Memory B cell (primary cell): ENCODE data around the gene RAB42.
"Not testable (repeated sequence)": the region's sequence is repeated elsewhere in the genome, so short reads cannot be mapped to it uniquely, and the experiment has no call there.

Experiments
- ATAC-seq: fragments of 150-1000 bp; cut with Tn5 transposase; 2 replicates; pipeline ENCODE4 v1.10.0; 2021; ENCODE audit warnings: low read depth, mild to moderate bottlenecking, moderate library complexity
- DNase-seq, 2 donors: peaks; one replicate each; pipeline ENCODE4 v3.0.0; 2022; ENCODE audit warnings: low spot score in 2 of 2
- H3K27ac Mint-ChIP-seq: one replicate; pipeline ENCODE4 v1.8.0; 2022; ENCODE audit warnings: mild to moderate bottlenecking, moderate library complexity, mixed read lengths
- H3K27me3 Mint-ChIP-seq: one replicate; pipeline ENCODE4 v1.8.0; 2022; ENCODE audit warnings: mixed read lengths
- H3K36me3 Mint-ChIP-seq: one replicate; pipeline ENCODE4 v1.8.0; 2022; ENCODE audit warnings: mild to moderate bottlenecking, mixed read lengths
- H3K4me1 Mint-ChIP-seq: one replicate; pipeline ENCODE4 v1.8.0; 2022; ENCODE audit warnings: mixed read lengths
- H3K4me3 Mint-ChIP-seq: one replicate; pipeline ENCODE4 v1.8.0; 2022; ENCODE audit warnings: mild to moderate bottlenecking, moderate library complexity, mixed read lengths
- H3K9me3 Mint-ChIP-seq: one replicate; pipeline ENCODE4 v1.8.0; 2022; ENCODE audit warnings: mixed read lengths

The RAB42 gene

DNA sequence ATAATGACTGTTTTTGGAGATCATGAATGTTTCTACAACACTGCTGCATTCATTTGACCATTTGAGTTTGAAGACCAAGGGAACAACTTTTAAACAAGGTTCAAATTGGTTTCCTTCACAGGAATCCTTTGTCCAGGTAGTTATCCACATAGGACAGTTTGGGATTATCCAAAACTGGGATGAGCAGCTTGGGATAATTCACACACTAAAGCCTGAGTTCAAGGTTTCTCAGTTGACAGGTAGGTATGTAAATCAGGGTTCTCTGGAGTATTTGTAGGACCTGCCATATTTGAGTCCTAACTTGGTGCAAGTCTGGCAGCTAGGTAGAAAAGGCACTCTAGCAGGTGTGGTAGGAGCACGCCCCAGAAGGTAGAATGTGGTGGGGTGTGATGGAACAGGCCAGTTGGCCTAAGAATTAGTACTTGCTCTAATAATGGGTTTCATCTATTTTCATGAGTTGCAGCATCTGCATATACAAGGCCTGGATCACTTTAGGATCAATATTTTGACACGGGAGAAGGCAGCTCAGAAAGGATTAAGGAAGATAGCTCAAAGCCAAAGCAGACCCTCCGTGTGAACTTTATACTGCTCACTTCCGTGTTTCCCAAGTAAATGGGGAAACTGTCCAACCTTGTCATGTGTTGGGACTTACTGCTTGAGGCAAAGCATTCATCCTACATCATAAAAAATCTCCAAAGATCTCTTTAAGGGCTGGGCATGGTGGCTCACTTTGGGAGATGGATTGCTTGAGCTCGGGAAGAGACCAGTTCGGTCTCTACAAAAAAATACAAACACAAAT lies 14.1 kb upstream of the RAB42 start:
- Mint-ChIP-seq H3K4me3 (no peak overlapping the region), H3K9me3 (no peaks in the 10 kb centered on the region)
- no peak for DNase-seq

DNA sequence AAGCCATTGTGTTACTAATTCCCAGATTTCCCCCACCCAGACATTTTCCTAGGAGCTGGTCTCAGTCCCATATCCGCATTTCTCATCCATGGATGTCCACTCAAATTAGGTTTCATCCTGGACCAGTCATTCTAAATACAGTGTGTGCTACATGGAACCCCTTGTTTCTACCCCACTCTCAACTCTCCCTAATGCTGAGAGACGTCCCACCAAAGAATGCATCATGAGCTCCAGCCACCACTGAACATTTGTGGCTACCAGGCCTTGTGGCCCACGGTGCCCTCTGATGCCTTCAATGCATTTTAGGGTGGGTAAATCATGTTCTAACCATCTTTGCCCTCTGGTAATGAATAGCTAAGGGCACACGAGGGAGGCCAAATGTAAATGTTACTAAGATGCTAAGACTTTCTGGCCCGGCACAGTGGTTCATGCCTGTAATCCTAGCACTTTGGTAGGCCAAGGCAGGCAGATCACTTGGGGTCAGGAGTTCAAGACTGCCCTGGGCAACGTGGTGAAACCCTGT lies 13.3 kb upstream of the RAB42 start:
- peaks cover 20% of the 10 kb centered on the region for H3K36me3 Mint-ChIP-seq
- H3K4me1 Mint-ChIP-seq, result peaks cover 29% of the 10 kb centered on the region
- H3K27ac Mint-ChIP-seq, result peak overlapping the region; percentile 78
- H3K4me3 Mint-ChIP-seq, result no peak overlapping the region
- ATAC-seq, result no peak
- no peaks in the 10 kb centered on the region for H3K27me3 Mint-ChIP-seq
- no peaks in the 10 kb centered on the region for H3K9me3 Mint-ChIP-seq
- DNase-seq, result no peak

More for the DNA sequence above, 14.1 kb upstream of the RAB42 start:
- ATAC-seq, result no peak
- Mint-ChIP-seq H3K27ac (peak overlapping the region; percentile 78), H3K4me1 (peaks cover 27% of the 10 kb centered on the region), H3K27me3 (no peaks in the 10 kb centered on the region), H3K36me3 (peaks cover 20% of the 10 kb centered on the region)

- peaks cover 29% of the 10 kb centered on the region for H3K4me1 Mint-ChIP-seq
- peak overlapping the region; percentile 95 for H3K4me3 Mint-ChIP-seq
- H3K9me3 Mint-ChIP-seq, result no peaks in the 10 kb centered on the region
- no peak for ATAC-seq
- peak overlapping the region; percentile 89 for H3K27ac Mint-ChIP-seq
- no peak for DNase-seq
- H3K36me3 Mint-ChIP-seq, result peaks cover 20% of the 10 kb centered on the region
- H3K27me3 Mint-ChIP-seq, result no peaks in the 10 kb centered on the region
Observed at GRCh38 chr1:28579401-28579800, 12.7 kb upstream of the RAB42 start.

DNA sequence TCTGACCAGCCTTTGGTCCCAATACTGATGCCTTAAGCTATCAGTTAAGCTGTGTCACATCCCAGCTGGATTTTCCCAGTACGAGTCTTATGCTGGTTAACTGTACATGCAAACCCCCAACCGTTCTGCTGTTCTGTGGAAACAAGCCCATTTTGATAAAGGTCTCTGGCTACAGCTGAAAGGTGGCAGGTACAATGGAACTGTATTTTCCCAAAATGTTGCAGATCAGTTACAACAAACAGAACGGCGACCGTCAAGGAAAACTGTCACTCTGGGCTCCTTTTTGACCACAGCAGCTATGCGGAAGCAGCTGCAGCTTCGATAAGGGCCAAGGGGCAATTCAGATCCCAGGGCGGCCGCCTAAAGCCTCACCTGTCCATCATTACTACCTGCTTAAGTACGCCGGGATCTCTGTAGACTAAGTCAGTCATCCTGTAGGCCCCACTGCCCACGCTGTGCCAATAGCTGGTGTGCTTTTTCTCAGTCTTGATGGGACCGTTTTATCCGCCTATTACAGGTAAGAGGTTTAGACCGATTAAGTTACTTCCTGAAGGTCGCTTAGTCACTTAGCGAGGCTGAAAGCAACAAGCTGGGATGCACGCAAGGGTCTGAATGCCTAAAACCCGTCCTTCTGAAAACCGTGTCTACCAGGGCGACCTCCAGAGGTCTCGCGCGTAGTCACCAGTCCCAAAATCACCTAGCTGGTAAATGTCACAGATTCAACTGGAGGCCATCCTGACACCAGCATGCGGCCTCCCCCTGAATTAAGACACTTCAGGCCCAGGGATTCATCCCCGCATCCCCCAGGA lies 11.1 kb upstream of the RAB42 start:
- peak overlapping the region; percentile 89 for H3K27ac Mint-ChIP-seq
- DNase-seq, result no peak
- H3K27me3 Mint-ChIP-seq, result no peaks in the 10 kb centered on the region
- no peaks in the 10 kb centered on the region for H3K9me3 Mint-ChIP-seq
- peaks cover 19% of the 10 kb centered on the region for H3K36me3 Mint-ChIP-seq
- H3K4me3 Mint-ChIP-seq, result peak overlapping the region; percentile 95
- peak; percentile 60 for ATAC-seq
- peaks cover 29% of the 10 kb centered on the region for H3K4me1 Mint-ChIP-seq

DNA sequence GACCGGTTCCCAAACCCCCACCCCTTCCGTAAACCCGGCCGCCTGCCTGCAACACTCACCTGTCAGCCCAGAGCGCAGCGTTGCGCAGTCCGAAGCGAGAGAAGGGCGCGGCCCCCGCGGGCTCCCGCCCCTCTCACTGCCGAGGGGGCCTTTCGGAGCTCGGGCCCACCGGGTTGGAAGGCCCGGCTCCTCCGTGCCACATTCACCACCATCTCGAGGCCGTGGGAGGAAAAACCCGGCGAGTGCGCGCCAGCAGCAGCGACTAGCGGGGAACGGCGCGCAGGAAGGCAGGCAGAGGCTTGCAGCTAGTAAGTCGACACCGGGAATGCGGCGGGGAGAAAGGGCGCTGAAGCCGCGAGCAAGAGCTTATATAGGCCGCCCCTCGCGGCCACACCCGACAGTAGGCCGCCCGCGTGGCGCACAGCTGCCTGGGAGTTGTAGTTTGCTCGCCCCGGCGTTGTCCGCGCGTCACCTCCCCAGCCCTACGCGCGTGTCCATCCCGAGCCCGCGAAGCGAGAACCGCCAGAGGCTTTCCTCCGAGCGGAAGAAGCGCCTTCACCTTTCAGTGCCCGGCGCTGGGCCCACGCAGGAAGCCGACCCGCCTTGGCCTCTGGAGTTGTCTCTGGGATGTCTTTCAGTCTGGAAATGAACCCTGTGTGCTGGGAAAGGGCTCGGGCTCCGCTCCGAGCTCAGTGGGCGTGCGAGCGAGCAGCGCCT lies 10.4 kb upstream of the RAB42 start:
- Mint-ChIP-seq H3K4me1 (peaks cover 29% of the 10 kb centered on the region), H3K36me3 (peaks cover 19% of the 10 kb centered on the region)
- ATAC-seq, result peak; percentile 90

DNA sequence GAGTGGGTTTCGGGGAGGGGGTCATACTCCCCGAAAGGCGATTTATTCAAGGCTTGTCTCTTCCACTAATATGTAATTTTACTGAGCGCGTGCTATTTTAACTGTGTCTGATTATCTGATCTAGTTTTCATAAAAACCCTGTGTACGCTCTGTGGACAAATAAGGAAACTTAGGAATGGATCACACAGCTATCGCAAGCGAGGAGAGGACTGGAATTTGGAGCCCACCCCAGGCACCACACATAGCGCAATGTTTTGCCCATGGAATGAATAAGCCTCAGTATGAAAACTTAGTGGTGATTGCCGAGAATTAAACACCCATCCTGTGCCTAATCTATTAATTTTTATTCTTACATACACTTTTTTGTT lies 9.8 kb upstream of the RAB42 start:
- H3K9me3 Mint-ChIP-seq, result no peaks in the 10 kb centered on the region
- ATAC-seq (no peak), DNase-seq (no peak)
- H3K36me3 Mint-ChIP-seq, result peaks cover 19% of the 10 kb centered on the region
- H3K27ac Mint-ChIP-seq, result peak overlapping the region; percentile 89
- H3K4me1 Mint-ChIP-seq, result peaks cover 32% of the 10 kb centered on the region
- H3K27me3 Mint-ChIP-seq, result no peaks in the 10 kb centered on the region
- H3K4me3 Mint-ChIP-seq, result peak overlapping the region; percentile 95

More for the DNA sequence above, 10.4 kb upstream of the RAB42 start:
- Mint-ChIP-seq H3K27ac (peak overlapping the region; percentile 89), H3K4me3 (peak overlapping the region; percentile 95), H3K27me3 (no peaks in the 10 kb centered on the region), H3K9me3 (no peaks in the 10 kb centered on the region)
- peak; percentile 90 to 94 for DNase-seq

- DNase-seq, H3K36me3 Mint-ChIP-seq, H3K27me3 Mint-ChIP-seq, H3K9me3 Mint-ChIP-seq, H3K27ac Mint-ChIP-seq, ATAC-seq, H3K4me3 Mint-ChIP-seq: not testable (repeated sequence)
- H3K4me1 Mint-ChIP-seq, result peaks cover 12% of the 10 kb centered on the region
Observed at GRCh38 chr1:28586585-28587391, 5.3 kb upstream of the RAB42 start.

- H3K9me3 Mint-ChIP-seq, result no peaks in the 10 kb centered on the region
- H3K27ac Mint-ChIP-seq, result no peak overlapping the region
- H3K27me3 Mint-ChIP-seq, result peaks cover 4% of the 10 kb centered on the region
- ATAC-seq (peak; percentile 64), DNase-seq (peak in 1 of 2 donors; percentile 23)
- peak overlapping the region; percentile 92 for H3K4me3 Mint-ChIP-seq
- H3K4me1 Mint-ChIP-seq, result peaks cover 3% of the 10 kb centered on the region
- H3K36me3 Mint-ChIP-seq, result peaks cover 2% of the 10 kb centered on the region
Observed at GRCh38 chr1:28592321-28593071, 431 bp downstream of the RAB42 start.

GRCh38 chr1:28593988-28594356 lies 1.9 kb downstream of the RAB42 start:
- H3K36me3 Mint-ChIP-seq, ATAC-seq, H3K4me3 Mint-ChIP-seq, DNase-seq, H3K27me3 Mint-ChIP-seq, H3K4me1 Mint-ChIP-seq, H3K27ac Mint-ChIP-seq, H3K9me3 Mint-ChIP-seq: not testable (repeated sequence)

- H3K27ac Mint-ChIP-seq, H3K9me3 Mint-ChIP-seq, H3K36me3 Mint-ChIP-seq, H3K4me1 Mint-ChIP-seq, ATAC-seq, H3K4me3 Mint-ChIP-seq, H3K27me3 Mint-ChIP-seq, DNase-seq: not testable (repeated sequence)
Observed at GRCh38 chr1:28594686-28595411, 2.8 kb downstream of the RAB42 start.

DNA sequence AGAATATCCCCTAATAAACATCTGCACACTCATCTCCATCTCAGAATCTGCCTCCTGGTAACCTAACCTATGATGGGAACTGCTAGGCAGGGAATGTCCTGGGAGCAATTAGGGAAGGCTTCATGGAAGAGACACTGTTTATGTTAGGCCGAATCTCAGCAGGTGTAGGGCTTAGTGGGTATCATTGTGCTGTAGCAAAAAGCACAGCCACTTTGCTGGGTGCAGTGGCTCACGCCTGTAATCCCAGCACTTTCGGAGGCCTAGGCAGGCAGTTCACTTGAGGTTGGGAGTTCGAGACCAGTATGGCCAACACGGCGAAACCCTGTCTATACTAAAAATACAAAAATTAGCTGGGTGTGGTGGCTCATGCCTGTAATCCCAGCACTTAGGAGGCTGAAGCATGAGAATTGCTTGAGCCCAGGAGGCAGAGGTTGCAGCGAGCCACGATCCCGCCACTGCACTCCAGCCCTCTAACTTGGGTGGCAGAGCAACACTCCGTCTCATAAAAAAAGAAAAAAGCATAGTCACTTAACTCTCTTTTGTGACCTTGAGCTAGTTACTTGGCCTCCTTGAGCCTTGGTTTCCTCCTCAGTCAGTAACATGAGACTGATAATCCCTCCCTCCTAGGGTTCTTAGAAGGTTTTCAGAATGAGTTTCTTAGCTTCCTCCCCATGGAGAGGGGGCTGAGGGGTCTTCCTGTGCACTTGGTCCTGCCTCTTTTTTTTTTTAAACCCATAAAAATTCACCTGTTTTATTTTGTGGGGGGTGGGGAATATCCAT lies 3.5 kb downstream of the RAB42 start:
- ATAC-seq, result no peak
- Mint-ChIP-seq H3K27me3 (peaks cover 4% of the 10 kb centered on the region), H3K4me3 (no peak overlapping the region), H3K9me3 (no peaks in the 10 kb centered on the region), H3K4me1 (peaks cover 3% of the 10 kb centered on the region), H3K36me3 (peaks cover 8% of the 10 kb centered on the region), H3K27ac (no peak overlapping the region)
- no peak for DNase-seq

- not testable (repeated sequence) for H3K4me3 Mint-ChIP-seq, H3K27ac Mint-ChIP-seq, H3K36me3 Mint-ChIP-seq, ATAC-seq, DNase-seq, H3K27me3 Mint-ChIP-seq, H3K9me3 Mint-ChIP-seq, H3K4me1 Mint-ChIP-seq
Observed at GRCh38 chr1:28596276-28596675, 4.2 kb downstream of the RAB42 start.
